Duodenal mucosa (tissue), 2 donors: Measurements from ENCODE around the gene SMPD4.
"Not testable (repeated sequence)": the region's sequence is repeated elsewhere in the genome, so short reads cannot be mapped to it uniquely, and the experiment has no call there.

Experiments used
- H3K27ac ChIP-seq: one replicate; pipeline ENCODE4 v1.7.0; 2013; ENCODE audit warnings: low read depth, low read length
- H3K27me3 ChIP-seq, 2 donors: one replicate each; pipeline ENCODE4 v1.7.0; 2013; ENCODE audit warnings: low read length in 2 of 2, control low read depth in 1 of 2; ENCODE audit not compliant: insufficient read depth in 2 of 2, control insufficient read depth in 1 of 2
- H3K36me3 ChIP-seq, 2 donors: one replicate each; pipeline ENCODE4 v1.7.0; 2013; ENCODE audit warnings: low read length in 2 of 2, control low read depth in 1 of 2; ENCODE audit not compliant: insufficient read depth in 2 of 2, control insufficient read depth in 1 of 2
- H3K4me1 ChIP-seq, 2 donors: one replicate each; pipeline ENCODE4 v1.7.0; 2013; ENCODE audit warnings: low read length in 2 of 2, control low read depth in 1 of 2; ENCODE audit not compliant: insufficient read depth in 2 of 2, control insufficient read depth in 1 of 2
- H3K4me3 ChIP-seq, 2 donors: one replicate each; pipeline ENCODE4 v1.7.0; 2013; ENCODE audit warnings: low read length in 2 of 2, low read depth in 1 of 2
- H3K9ac ChIP-seq, 2 donors: one replicate each; pipeline ENCODE4 v1.7.0; 2013; ENCODE audit warnings: low read length in 2 of 2, low read depth in 1 of 2
- H3K9me3 ChIP-seq, 2 donors: one replicate each; pipeline ENCODE4 v1.7.0; 2013; ENCODE audit warnings: low read length in 2 of 2, control low read depth in 1 of 2; ENCODE audit not compliant: control insufficient read depth in 1 of 2

Gene SMPD4

DNA sequence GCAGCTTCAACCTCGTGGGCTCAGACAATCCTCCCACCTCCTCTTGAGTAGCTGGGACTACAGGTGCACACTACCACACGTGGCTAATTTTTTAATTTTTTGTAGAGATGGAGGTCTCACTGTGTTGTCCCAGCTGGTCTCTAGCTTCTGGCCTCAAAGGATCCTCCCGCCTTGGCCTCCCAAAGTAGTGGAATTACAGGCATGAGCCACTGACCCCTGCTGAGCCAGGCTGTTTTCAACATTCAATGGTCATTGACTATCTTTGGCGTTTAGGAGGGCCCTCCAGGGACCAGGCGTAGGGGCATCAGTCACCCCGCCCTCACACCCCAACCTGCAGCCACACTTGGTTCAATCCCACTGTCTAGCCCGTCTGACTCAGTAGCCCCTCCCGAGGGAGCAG is 5.9 kb upstream of the SMPD4 start:
- Histone ChIP-seq H3K27ac (no peak overlapping the region), H3K36me3 (peaks cover 4 to 5% of the 10 kb centered on the region in 2 donors), H3K9ac (no peak overlapping the region), H3K4me3 (no peak overlapping the region), H3K27me3 (no peaks in the 10 kb centered on the region), H3K4me1 (peaks cover 0 to 10% of the 10 kb centered on the region in 2 donors), H3K9me3 (no peaks in the 10 kb centered on the region)

DNA sequence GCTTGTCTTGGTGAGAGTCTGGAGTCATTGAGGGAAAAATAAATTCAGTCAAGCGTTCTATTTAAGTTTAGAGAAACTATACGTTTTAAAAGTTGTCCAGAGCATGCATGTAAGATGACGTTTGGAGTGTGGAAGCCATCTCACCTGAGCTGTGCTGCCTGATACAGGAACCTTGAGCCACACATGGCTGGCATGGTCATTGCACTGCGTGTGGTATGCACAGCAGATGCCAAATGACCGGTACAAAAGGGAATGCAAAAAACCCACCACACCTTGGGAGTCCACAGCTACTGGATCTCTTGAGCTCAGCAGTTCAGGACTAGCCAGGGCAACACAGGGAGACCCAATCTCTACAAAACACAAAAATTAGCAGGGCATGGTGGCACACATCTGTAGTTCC is 5.0 kb upstream of the SMPD4 start:
- H3K4me3 ChIP-seq, result no peak overlapping the region
- H3K27ac ChIP-seq, result no peak overlapping the region
- H3K4me1 ChIP-seq, result peaks cover 0 to 10% of the 10 kb centered on the region in 2 donors
- no peaks in the 10 kb centered on the region for H3K9me3 ChIP-seq
- no peak overlapping the region for H3K9ac ChIP-seq
- peaks cover 4% of the 10 kb centered on the region in 2 donors for H3K36me3 ChIP-seq
- H3K27me3 ChIP-seq, result no peaks in the 10 kb centered on the region

DNA sequence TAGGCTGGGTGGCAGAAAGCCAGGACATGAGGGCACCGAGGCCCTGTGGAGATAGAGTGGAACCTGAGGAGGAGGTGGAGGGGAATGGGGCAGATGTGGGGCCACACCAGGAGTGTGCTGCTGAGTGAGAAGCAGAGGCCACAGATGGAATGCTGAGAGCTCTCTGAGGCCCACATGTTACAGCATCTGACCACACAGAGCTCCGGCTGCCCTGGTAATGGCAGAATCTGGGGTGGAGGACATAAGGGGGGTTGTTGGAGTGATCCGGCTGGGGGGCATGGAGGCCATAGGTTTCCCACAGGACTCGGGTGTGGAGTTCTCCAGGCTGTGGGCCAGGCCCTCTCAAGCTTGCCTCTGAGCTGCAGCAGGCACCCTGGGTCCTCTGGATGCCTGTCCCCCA is 4.5 kb upstream of the SMPD4 start:
- peaks cover 0 to 10% of the 10 kb centered on the region in 2 donors for H3K4me1 ChIP-seq
- H3K27ac ChIP-seq, result no peak overlapping the region
- H3K27me3 ChIP-seq, result no peaks in the 10 kb centered on the region
- H3K9me3 ChIP-seq, result no peaks in the 10 kb centered on the region
- no peak overlapping the region for H3K4me3 ChIP-seq
- no peak overlapping the region for H3K9ac ChIP-seq
- peaks cover 0 to 4% of the 10 kb centered on the region in 2 donors for H3K36me3 ChIP-seq

- peaks cover 0 to 4% of the 10 kb centered on the region in 2 donors for H3K36me3 ChIP-seq
- peaks cover 2 to 14% of the 10 kb centered on the region in 2 donors for H3K4me1 ChIP-seq
These were observed 4.0 kb upstream of the SMPD4 start for GRCh38 chr2:130185436-130185835.

GRCh38 chr2:130183512-130184373 is 2.3 kb upstream of the SMPD4 start:
- Histone ChIP-seq H3K9me3 (no peaks in the 10 kb centered on the region), H3K4me3 (peak overlapping the region in 1 of 2 donors; percentile 72), H3K27ac (no peak overlapping the region), H3K4me1 (peaks cover 3 to 18% of the 10 kb centered on the region in 2 donors), H3K9ac (peak overlapping the region in 1 of 2 donors; percentile 61), H3K27me3 (no peaks in the 10 kb centered on the region), H3K36me3 (peaks cover 0 to 4% of the 10 kb centered on the region in 2 donors)

More at GRCh38 chr2:130185436-130185835, 4.0 kb upstream of the SMPD4 start:
- H3K27ac ChIP-seq, result no peak overlapping the region
- no peaks in the 10 kb centered on the region for H3K9me3 ChIP-seq
- no peak overlapping the region for H3K4me3 ChIP-seq
- no peaks in the 10 kb centered on the region for H3K27me3 ChIP-seq
- H3K9ac ChIP-seq, result no peak overlapping the region

GRCh38 chr2:130182826-130183511 is 1.6 kb upstream of the SMPD4 start:
- peak overlapping the region; percentile 57 to 61 for H3K9ac ChIP-seq
- not testable (repeated sequence) for H3K36me3 ChIP-seq, H3K27me3 ChIP-seq, H3K9me3 ChIP-seq, H3K27ac ChIP-seq
- H3K4me1 ChIP-seq, result peaks cover 3 to 18% of the 10 kb centered on the region in 2 donors
- peak overlapping the region; percentile 71 to 72 for H3K4me3 ChIP-seq

DNA sequence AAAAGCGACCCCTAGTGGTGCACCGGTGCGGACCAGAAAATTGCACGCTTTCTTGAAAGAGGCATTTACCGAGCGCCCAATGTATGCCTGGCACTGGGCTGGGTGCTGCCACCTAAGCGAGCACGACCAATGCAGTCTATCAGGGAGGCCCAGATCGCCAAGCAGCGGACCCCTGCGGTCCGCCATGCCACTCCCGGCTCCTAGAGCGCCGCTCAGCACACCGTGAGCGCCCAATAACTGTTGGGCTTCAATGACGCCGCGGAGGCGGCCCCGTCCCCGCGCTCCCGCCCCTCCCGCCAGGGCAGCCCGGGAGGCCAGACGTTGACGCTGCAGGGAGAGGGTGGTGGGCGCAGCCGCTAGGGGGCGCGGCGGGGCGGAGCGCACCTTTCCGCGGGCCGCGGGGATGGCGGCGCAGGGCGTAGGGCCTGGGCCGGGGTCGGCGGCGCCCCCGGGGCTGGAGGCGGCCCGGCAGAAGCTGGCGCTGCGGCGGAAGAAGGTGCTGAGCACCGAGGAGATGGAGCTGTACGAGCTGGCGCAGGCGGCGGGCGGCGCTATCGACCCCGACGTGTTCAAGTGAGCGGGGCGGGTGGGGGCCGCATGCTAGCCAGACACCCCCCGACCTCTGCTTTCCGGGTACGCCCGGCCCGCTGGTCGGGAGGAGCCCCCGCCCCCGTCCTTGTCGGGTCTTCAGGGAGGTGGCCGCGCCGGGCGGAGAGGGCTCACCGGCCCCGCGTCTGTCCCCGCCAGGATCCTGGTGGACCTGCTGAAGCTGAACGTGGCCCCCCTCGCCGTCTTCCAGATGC is 679 bp upstream of the SMPD4 start, which contains the start of gene MZT2B:
TSS of gene MZT2B (plus strand) at position 383 of the 803 bp plus-strand sequence. CDS start at position 404, 21 bp downstream.
- not testable (repeated sequence) for H3K9me3 ChIP-seq
- Histone ChIP-seq H3K4me3 (peak within 1 kb of the TSS; percentile 71 to 96), H3K27ac (peak within 1 kb of the TSS; percentile 91)

GRCh38 chr2:130180404-130181324 is 738 bp downstream of the SMPD4 start:
- H3K9ac ChIP-seq, result peak overlapping the region; percentile 75 to 85
- H3K27me3 ChIP-seq, H3K36me3 ChIP-seq, H3K27ac ChIP-seq, H3K9me3 ChIP-seq: not testable (repeated sequence)
- H3K4me1 ChIP-seq, result peaks cover 3 to 18% of the 10 kb centered on the region in 2 donors
- peak overlapping the region; percentile 71 to 96 for H3K4me3 ChIP-seq

More for the DNA sequence above, 679 bp upstream of the SMPD4 start, which contains the start of gene MZT2B:
- Histone ChIP-seq H3K4me1 (peaks cover 3 to 18% of the 10 kb centered on the region in 2 donors), H3K9ac (peak within 1 kb of the TSS; percentile 75 to 85)
- not testable (repeated sequence) for H3K36me3 ChIP-seq, H3K27me3 ChIP-seq

DNA sequence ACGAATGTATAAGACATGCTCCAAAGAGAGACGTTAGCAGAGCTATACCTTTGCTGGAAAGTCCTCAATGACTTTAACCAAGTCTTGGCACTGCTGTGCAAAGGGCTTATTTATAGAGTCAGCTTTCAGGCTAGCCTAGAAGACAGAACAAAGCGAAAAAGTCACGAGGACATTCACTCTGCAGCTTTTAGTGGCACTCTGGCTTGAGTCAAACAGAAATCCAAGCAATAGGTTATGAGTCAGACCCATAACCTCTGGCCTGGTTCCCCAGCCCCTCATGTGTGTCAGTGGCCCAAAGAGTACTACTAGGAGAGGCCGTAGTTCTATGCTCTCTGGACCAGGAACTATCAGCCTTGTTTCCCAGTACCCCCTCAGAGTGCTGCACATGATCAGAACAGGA is 6.5 kb downstream of the SMPD4 start:
- not testable (repeated sequence) for H3K9ac ChIP-seq, H3K9me3 ChIP-seq, H3K27me3 ChIP-seq, H3K4me1 ChIP-seq, H3K4me3 ChIP-seq, H3K27ac ChIP-seq
- H3K36me3 ChIP-seq, result peaks cover 0 to 39% of the 10 kb centered on the region in 2 donors
